Pons (tissue), 1 donor: Measurements from ENCODE around the gene TUBB8.
"Not testable (repeated sequence)": the region's sequence is repeated elsewhere in the genome, so short reads cannot be mapped to it uniquely, and the experiment has no call there.

Source experiments
- DNase-seq: peaks from one replicate; pipeline ENCODE4 v3.0.0-alpha.2; 2016; ENCODE audit warnings: low spot score

TUBB8 gene

DNA sequence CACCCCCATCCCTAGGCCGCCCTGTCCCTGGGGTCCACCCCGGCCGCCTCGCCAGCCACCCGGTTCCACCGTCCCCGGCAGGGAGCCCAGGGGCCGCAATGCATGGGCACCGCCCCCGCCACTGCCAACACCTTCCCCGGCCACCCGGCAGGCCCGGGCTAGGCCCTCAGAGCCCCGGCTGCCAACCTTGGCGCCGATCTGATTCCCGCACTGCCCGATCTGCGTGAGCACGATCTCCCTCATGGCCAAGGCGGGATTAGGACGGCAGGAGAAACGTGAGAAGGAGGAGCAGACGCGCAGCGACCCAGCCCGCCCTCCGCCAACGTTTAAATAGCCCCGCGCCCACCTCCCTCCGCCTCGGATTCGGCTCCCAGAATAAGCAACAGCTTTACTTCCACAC lies at the start of gene TUBB8:
TSS of gene TUBB8 (minus strand) at position 301 of the 400 bp plus-strand sequence. CDS start at position 243, 58 bp downstream.
- DNase-seq = no peak

DNA sequence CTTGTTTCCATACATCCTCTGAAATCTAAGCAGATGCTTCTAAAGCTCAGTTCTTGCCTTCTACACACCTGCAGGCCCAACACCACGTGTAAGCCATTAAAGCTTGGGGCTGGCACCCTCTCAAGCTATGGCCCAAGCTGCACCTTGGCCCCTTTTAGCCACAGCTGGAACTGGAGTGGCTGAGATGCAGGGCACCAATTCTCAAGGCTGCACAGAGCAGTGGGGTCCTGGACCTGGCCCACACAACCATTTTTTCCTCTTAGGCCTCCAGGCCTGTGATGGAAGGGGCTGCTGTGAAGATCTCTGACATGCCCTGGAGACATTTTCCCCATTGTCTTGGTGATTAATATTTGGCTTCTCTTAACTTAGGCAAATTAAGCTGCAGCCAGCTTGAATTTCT lies 47.4 kb upstream of the TUBB8 start:
- no peak for DNase-seq

DNA sequence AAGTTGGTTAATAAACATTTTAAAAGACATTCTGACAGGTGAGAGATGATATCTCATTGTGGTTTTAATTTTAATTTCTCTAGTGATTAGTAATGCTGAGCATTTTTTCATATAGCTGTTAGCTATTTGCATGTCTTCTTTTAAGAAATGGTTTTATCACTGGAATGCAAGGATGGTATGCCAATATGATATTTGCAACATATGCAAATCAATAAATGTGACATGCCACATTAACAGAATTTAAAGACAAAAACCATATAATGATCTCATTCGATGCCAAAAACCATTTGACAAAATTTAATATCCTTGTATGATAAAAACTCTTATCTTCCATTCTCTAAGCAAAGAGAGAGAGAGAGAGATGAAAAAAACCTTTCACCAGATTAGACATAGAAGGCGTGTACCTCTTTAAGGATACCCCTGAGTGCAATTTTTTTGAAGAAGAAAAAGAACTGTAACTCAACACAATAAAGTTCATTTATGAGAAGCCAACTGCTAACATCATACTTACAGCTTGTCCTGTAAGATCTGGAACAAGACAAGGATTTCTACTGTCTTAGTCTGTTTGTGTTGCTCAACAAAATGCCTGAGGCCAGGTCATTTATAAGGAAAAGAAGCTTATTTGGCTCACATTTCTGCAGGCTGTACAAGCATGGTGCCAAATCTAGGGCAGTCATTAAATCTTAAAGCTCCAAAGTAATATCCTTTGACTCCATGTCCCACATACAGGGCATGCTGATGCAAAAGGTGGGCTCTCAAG lies 46.4 kb upstream of the TUBB8 start:
- no peak for DNase-seq

DNA sequence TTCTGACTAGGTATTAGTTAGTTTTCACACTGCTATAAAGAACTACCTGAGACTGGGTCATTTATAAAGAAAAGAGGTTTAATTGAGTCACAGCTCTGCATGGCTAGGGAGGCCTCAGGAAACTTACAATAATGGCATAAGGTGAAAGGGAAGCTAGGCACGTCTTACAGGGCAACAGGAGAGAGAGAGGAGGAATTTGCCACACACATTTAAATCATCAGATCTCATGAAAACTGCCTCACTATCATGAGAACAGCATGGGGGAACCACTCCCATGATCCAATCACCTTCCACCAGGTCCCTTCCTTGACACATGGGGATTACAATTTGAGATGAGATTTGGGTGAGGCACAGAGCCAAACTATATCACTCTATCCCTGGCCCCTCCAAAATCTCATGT lies 45.5 kb upstream of the TUBB8 start:
- no peak for DNase-seq

DNA sequence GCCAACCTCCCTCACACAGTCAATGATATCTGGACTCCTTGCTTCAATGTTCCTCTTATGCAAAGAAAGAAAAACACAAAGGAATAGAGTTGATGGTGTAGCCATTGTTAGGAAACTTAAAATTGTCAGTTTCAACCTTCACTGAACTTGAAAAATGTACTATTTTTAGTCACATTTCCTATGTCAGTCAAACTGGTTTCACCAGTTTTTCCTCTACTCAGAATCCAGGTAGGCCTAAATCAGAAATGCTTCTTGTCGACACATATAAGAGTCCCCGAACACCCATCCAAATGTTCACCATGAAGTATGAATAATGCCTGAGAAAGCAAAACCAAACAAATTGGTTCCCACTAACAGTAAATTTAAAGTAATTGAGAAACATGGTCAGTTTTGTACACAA lies 43.8 kb upstream of the TUBB8 start:
- DNase-seq = no peak

DNA sequence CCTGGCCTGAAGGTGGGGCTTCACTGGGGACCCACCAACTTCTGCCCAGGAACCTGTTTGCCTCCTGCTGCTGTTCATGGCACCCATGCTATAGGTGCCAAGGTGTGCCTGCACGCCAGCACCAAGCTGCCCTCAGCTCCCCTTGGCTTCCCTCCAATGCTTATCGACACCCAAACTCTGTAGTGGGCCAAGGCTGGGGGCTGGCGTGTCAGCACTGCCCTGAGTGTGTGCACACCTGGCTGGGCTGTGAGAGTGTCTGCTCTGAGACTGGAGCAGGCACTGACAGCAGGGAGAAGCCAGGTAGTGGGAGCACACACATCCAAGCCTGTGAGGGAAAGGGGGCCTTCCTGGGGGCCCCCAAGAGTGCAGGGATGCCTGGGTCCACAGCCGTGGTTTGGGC lies 43.1 kb upstream of the TUBB8 start:
- no peak for DNase-seq

DNA sequence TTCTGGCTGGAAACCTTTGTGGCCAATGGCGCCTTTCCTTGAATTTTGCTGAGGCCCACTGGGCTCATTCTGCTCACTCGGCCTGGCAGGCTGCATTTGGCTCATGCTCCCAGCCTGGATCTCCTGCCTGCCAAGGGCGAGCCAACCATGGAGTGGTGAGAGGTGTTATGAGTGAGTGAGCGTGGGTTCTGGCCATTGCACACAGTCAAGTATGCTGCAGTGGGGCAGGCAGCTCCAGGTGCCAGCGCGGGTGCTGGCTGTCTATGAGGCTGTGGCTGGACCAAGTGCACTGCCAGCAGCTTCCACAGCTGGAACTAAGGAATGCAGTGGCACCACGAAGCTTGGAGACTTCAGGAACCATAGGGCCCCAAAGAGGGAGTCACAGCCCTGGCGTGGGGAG lies 42.2 kb upstream of the TUBB8 start:
- no peak for DNase-seq

DNA sequence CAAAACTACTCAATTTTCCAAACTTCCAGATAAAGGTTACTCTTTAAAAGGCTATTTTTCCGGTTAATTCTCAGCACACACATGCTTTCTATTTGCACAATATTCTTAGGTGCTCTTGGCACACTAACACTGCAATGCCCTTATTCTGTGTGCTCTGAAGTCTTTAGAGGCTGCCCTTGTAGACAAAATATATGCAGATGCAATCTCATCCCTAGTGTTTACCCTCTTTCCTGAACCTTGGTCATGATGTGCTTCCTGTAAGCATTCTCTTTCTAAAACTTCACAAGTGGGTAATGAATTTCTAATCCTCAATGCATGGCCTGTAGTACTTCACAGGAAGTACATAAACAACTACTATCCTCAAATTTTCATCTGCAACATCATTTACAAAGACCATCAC lies 41.1 kb upstream of the TUBB8 start:
- DNase-seq = no peak

DNA sequence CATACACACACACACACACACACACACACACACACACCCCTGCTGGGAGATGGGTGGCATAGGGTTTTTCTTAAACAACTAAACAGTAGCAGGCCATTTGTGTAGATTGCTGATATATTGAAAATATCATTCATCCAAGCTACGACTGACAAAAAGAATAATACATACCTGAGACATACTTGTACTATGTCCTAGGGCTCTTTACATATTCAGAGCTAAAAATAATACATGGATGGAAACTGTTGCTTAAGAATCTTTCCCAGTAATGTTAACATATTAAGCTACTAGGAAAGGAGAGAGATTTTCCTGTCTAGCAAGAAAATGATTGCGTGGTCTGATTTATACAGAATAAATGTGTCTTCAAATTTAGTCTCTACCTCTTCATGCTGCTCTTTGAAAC lies 40.2 kb upstream of the TUBB8 start:
- DNase-seq = no peak

DNA sequence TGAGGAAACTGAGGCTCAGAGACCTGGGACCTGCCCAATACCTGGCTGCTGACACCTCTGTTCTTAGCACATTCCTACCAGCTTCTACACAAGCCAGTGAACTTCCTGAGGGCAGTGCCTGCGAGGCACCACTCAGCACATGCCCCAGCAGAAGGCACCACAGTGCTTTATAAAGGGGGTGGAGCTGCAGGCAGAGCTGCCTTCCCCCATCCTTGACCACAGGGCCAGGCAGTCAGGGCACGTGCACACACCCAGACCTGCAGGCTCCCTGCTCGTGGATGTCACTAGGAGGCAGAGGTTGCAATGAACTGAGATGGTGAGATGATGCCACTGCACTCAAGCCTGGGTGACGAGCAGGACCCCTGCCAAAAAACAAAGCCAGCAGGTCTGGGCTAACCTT lies 39.2 kb upstream of the TUBB8 start:
- no peak for DNase-seq

DNA sequence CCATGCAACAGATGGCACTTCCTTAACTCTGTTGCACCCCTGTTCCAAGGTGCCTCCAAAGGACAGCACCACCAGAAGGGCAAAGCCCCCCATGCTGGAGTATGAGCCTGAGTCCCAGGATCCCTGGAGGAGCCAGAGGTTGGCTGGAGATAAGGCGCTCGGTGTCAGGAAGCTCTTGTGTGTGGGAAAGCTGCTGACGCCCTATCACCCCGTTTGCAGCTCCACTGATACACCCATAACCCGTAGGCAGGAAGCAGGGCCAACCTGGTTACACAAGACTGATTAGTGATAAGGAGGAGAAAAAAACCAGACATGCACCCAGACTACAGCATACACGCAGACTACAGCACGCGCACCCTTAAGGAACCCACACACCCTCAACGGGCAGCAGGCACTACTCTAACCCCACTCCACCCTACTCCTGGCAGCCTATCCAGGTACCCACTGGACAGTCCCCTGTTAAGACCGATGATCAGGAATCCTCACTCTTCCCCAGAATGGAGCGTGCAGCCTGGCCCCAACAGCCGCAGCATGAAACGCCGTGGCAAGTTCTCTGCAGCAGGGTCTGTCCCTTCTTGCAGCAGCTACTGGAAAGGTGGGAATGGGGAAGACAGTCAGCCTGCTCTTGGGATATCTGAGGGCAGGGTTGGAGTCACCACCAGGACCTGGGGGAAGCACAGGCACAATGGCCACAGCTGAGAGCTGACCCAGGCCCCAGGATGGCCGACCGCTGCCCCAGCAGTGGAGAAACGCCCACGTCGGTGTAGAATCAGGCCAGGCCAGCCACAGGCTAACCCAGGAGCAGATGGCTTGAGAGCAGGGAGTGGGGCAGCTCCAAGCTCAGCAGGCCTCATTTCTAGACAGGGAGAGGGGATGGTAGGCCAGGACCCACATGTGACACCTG lies 38.3 kb upstream of the TUBB8 start:
- no peak for DNase-seq

DNA sequence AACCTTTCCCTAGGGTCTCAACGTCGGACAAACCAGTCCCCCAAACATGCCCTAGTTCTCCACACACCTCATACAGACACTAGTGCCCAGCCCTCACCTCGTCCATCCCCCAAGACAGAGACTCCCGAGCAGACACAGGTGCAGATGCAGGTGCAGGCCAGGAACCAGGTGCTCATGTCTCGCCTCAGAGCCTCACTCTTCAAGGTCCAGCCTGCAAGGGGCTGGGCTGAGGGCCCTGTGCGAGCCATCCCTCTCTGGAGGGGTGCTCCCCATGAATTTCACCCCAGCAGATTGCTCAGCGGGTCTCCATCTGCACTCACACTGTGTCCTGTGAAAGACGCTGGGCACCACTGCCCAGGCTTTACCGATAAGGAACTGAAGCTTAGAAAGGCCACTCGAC lies 36.9 kb upstream of the TUBB8 start:
- no peak for DNase-seq

DNA sequence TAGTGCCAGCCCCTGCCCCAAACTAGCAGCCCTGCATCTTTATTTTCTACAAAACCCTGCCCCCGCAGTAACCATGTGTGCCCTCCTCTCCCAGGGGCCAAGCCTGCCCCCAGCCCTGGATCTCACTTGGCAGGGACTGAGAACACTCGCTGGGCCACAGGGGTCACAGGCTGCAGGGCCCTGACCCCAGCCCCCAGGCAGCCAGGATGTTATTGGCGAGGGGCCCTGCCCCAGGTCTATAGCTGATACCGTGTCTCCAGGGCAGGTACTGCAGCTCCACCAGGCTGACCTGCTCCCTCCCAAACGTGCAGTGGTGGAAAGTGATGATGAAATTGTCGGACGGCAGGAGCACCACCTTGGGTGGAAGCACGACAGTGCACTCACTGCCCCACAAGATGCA lies 35.9 kb upstream of the TUBB8 start:
- no peak for DNase-seq

DNA sequence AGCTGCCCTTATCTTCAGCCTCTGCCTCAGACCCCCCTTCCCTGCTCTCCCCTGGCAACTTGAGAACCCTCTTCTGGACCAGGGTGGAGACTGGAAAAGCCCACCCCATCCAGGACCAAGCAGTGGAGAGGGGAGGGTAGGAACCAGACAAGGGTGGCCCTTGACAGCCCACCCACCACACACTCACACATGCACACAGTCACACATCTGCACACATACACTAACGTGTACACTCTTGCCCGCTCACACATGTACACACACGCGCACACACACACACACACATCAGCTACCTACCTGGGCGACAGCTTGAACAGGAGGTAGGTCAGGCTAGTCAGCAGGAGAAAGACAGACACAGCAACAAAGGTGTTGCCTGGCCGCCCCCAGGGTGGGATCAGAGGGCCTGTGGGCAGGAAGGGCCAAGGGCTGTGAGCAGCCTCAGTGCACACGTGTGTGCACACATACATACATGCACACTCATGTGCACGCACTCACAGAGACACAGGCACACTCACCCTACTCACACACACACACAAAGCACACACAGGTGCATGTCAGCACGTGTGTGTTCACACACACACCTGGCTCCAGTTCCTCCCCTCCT lies 34.9 kb upstream of the TUBB8 start:
- DNase-seq = no peak

DNA sequence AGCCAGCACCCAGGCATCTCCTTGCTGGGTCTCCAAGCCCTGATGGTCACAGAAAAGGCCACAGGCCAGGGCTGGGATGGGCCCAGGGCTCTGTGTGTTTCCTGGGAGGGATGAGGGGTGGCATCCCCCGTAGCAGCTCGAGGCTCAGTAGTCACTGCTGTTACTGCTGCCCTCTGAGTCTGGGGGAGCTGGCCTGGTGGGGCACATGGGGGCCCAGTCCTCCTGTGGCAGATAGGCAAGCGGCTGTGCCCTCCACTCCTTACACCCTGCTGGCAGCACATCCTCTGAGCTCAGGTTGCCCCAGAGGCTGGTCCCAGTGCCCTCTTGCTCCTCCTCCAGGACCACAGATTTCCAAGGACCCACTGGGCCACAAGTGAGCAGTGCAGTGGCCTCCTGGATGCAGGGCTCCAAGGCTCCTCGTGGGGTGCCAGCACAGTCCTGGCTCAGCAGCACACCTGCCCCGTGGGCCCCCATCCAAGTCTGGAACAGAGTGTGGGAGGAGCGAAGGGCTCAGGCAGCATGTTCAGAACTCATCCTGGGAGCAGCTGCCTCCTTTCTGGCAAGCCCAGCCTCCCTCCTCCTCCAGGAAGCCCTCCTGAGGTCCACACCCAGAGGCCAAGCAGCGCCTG lies 31.5 kb upstream of the TUBB8 start:
- DNase-seq = no peak

DNA sequence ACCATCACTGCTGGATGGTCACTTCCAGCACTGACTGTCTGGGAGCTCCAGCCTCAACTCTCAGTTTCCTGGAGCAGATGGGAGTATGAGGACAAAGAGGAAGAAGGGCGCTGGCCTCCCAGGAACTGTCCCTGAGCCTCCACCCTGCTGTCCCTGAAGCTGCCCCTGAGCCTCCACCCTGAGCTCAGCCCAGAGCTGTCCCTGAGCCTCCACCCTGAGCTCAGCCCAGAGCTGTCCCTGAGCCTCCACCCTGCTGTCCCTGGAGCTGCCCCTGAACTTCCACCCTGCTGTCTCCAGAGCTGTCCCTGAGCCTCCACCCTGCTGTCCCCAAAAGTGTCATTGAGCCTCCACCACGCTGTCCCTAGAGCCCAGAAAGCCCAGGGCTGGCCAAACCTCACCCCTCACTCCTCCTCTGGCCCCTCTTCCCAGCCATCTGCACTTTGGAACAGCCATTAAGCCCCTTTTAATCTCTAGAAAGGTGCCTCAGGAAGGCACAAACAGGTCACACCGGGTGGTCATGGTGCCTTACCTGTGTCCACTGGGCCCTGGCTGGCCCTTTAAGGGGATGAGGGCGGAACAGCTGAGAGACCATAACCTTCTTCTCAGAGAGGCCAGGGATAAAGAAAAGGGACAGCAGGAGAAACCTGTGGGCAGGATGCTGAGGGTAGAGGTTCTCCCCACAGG lies 30.6 kb upstream of the TUBB8 start:
- no peak for DNase-seq

DNA sequence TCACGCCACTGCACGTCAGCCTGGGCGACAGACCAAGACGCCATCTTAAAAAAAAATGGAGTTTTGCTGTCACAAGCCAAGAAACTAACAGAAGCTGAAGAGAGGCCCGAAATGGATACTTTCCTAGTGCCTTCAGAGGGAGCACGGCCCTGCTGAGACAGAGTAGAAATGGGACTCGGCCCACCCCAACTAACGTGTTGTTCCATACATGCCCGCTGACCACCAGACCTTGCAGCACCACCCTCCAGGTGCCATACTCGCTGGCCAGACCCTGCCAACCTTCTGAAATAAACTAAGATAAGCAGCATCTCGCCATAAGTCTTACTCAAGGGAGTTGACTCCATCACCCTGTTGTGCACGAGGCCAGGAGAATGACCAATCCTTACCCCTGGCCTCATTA lies 29.5 kb upstream of the TUBB8 start:
- DNase-seq = no peak

DNA sequence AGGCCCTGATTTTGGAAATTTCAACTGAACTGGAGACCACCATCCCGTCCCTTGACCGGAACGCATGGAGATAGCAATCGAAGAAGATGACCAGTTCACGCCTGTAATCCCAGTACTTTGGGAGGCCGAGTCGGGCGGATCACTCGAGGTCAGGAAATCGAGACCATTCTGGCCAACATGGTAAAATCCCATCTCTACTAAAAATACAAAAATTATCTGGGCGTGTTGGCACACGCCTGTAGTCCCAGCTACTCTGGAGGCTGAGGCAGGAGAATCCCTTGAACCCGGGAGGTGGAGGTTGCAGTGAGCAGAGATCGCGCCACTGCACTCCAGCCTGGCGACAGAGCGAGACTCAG lies 25.1 kb upstream of the TUBB8 start:
- not testable (repeated sequence) for DNase-seq

DNA sequence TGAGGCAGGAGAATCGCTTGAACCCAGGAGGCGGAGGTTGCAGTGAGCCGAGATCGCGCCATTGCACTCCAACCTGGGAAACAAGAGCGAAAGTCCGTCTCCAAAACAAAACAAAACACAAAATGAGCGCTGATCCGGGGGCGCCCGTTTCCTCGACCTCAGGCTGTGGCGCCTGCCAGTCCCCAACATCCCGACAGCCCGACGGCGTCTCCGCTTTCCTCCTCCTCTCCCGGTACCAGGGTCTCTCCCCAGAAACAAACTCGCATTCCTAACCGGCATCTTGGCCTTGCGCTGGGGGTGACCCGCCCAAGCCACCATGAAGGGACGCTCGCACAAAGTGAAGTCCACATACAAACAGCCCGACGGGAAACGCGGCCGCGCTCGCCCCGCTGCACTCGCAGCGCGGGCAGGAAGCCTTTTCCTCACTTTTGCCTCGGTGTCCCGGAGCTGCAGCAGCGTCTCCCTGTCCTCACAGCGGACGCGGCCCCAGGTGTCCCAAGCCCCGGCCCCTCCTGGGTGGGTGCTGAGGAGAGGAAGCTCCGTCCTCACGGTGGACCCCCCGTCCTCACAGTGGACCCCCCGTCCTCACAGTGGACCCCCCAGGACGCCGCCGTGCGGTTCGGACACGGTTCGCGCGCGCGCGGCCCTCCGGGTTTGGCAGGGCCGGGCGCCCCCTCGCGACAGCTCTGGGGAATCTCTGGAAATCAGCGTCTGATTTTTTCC lies 24.6 kb upstream of the TUBB8 start:
- DNase-seq = peak; percentile 12

DNA sequence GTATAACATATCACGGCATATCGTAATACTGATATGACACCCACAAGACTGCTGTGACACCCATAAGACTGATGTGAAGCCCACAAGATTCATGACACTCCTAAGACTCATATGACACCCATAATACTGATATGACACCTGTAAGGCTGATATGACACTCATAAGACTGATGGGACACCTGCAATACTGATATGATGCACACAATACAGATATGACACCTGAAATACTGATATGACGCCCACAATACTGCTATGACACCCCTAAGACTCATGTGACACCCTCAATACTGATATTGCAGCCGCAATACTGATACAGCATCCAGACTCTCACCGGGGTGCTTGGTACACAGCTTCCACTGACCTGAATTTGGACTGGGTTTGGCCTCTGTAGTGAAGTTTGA lies 19.1 kb upstream of the TUBB8 start:
- DNase-seq = not testable (repeated sequence)

DNA sequence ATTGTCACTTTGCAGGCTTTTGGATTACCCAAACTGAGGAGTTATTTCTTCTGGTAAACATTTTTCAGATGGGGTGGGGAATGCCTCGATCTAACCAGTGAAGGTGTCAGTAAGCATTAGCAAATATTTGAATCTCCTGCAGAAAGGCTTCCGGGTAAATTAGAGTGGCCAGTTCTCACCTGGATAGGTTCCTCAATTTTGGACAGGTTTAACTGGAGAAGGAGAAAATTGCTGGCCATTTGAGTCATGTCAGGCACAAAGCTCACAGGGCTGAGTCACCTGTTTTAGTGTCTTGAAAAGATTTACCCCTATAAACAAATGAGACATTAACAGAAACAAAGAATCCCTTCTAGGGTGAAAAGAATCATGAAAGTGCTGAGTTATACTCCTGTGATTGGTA lies 830 bp upstream of the TUBB8 start:
- not testable (repeated sequence) for DNase-seq
